ENCODE data around the gene GNAO1.

GNAO1 gene

GRCh38 chr16:56352351-56353053, 161.2 kb downstream of the GNAO1 start:
- DNase-seq = no peak

GRCh38 chr16:56353054-56353921, 162.0 kb downstream of the GNAO1 start:
- DNase-seq = no peak

GRCh38 chr16:56354016-56354415, 162.7 kb downstream of the GNAO1 start:
- DNase-seq = no peak

GRCh38 chr16:56354746-56355145, 163.5 kb downstream of the GNAO1 start:
- DNase-seq = no peak

- DNase-seq = no peak
Measured at GRCh38 chr16:56355221-56355620, 163.9 kb downstream of the GNAO1 start.

- DNase-seq = no peak
Measured at GRCh38 chr16:56355786-56356275, 164.5 kb downstream of the GNAO1 start.

GRCh38 chr16:56356276-56357240, 165.3 kb downstream of the GNAO1 start:
- peak; percentile 38 for DNase-seq

GRCh38 chr16:56357241-56357764, 166.0 kb downstream of the GNAO1 start:
- DNase-seq = no peak

GRCh38 chr16:56357765-56358322, 166.6 kb downstream of the GNAO1 start:
- no peak for DNase-seq

GRCh38 chr16:56360117-56361008, 169.1 kb downstream of the GNAO1 start:
- DNase-seq = no peak

GRCh38 chr16:56362057-56362655, 170.9 kb downstream of the GNAO1 start:
- DNase-seq = no peak

GRCh38 chr16:56362706-56363105, 171.4 kb downstream of the GNAO1 start:
- DNase-seq = no peak

- DNase-seq = no peak
Measured at GRCh38 chr16:56363181-56363716, 172.0 kb downstream of the GNAO1 start.

- no peak for DNase-seq
Measured at GRCh38 chr16:56363781-56364565, 172.7 kb downstream of the GNAO1 start.

- DNase-seq = no peak
Measured at GRCh38 chr16:56364865-56365264, 173.6 kb downstream of the GNAO1 start.

- no peak for DNase-seq
Measured at GRCh38 chr16:56365552-56365951, 174.3 kb downstream of the GNAO1 start.

- no peak for DNase-seq
Measured at GRCh38 chr16:56366945-56367344, 175.7 kb downstream of the GNAO1 start.

- no peak for DNase-seq
Measured at GRCh38 chr16:56367764-56368163, 176.5 kb downstream of the GNAO1 start.

- DNase-seq = no peak
Measured at GRCh38 chr16:56368545-56368944, 177.3 kb downstream of the GNAO1 start.

- no peak for DNase-seq
Measured at GRCh38 chr16:56369202-56369601, 177.9 kb downstream of the GNAO1 start.

Data from KG1 (cell line).